ENCODE measurements around the gene HCK.

- TF ChIP-seq POLR2A (IDR thresholded peaks at IDR 0.05) (no peak), CTCF (IDR thresholded peaks at IDR 0.05) (no peak), EP300 (IDR thresholded peaks at IDR 0.05) (no peak), POLR2AphosphoS5 (IDR thresholded peaks at IDR 0.05) (no peak)
Measured at GRCh38 chr20:32071395-32072167, 19.5 kb downstream of the HCK start.

Measured in sigmoid colon (tissue), 4 donors.